COLO668 (cell line): ENCODE results near the gene PPP4R3A.
"Not testable (repeated sequence)": the region's sequence is repeated elsewhere in the genome, so short reads cannot be mapped to it uniquely, and the experiment has no call there.

Source experiments
- DNase-seq: peaks from one replicate; lab custom pipeline; 2025; ENCODE audit not compliant: unreplicated experiment; lab: John Stamatoyannopoulos, UW

PPP4R3A gene

DNA sequence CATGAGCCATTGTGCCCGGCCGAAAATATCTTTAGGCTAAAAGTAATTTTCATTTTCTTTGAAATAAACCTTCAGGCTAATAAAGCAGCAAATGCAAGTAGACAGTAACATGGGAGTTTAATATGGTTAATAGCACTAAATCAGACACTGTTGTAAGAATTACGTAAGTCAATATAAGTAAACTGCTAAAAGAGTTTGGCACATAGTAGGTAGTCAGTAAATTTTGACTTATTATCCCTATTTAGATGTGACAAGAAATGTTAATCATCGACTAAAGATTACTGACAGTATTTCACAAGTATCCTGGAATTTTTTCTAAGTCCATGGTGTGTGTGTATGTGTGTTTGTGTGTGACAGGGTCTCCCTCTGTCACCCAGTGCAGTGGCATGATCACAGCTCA is 3.9 kb downstream of the PPP4R3A start:
- no peak for DNase-seq

GRCh38 chr14:91503000-91503504 is 7.1 kb downstream of the PPP4R3A start:
- DNase-seq = no peak

DNA sequence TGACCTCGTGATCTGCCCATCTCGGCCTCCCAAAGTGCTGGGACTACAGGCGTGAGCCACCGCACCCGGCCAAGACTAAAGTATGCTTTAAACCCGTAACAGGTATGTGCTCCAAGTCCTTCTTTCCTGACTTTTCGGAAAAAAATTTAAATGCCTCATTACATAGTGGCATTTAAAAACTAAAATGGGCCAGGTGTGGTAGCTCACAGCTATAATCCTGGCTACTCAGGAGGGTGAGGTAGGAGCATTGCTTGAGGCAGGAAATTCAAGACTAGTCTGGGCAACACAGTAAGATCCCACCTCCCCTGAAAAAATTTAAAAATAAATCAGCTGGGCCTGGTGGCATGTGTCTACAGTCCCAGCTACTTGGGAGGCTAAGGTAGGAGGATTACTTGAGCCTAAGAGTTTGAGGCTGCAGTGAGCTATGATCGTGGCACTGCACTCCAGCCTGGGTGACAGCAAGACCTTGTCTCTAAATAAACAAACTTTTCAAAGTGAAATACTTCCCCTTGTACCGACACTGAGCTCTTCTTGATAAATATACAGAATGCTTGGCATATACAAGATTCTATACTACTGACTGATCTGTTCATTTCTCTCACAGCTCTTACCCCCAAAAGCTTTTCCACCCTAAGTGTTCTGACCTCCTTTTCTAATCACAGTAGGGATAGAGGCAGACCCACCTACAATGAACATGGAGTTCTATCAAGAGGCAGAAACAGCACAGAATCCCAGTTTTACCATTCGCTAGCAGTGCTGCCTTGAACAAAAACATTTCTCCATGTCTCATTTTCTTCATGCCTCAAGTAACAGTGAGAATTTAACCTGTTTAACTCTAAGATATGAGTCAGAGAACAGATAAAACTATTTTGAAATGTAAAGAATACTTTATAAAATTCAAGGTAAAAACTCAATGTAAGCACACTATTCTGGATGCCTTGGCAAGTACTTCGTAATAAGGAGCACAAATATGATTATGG is 7.9 kb downstream of the PPP4R3A start:
- no peak for DNase-seq

GRCh38 chr14:91501348-91501747 is 8.8 kb downstream of the PPP4R3A start:
- no peak for DNase-seq

DNA sequence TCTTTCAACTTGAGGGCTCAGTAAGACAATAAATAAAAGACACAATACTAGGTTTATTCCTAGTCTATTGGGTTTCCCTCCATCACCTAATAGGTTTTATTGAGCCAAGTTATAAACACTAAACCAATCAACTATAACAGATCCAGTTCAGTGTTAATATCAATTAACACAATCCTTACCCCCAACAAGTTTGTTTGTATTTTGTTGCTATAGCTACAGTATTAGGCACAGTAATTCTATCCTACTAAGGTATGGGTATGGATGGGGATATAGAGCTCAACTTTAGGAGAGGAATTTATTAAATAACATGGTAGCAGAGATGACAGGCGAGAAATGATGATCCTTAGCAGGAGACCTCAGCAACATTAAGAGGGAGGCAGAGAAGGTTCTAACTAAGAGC is 13.3 kb downstream of the PPP4R3A start:
- DNase-seq = no peak

DNA sequence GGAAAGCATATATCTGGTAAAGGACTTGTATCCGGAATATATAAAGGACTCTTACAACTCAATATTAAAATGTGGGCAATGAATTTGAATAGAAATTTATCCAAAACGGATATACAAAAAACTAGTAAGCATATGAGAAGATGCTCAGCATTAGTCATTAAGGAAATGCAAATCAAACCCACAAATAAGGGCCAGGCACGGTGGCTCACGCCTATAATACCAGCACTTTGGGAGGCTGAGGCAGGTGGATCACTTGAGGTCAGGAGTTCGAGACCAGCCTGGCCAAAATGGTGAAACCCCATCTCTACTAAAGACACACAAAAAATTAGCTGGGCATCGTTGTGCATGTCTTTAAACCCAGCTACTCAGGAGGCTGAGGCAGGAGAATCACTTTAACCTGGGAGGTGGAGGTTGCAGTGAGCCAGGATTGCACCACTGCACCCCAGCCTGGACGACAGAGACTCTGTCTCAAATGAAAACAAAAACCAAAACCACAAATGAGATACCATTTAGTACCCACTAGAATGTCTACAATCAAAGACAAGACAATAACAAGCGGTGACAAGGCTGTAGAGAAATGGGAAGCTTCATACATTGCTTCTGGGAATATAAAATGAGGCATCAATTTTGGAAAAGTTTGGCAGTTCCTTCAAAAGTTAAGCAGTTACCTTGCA is 15.6 kb downstream of the PPP4R3A start:
- DNase-seq = not testable (repeated sequence)

- DNase-seq = no peak
Observed at GRCh38 chr14:91493169-91493568, 16.9 kb downstream of the PPP4R3A start.

- DNase-seq = no peak
Observed at GRCh38 chr14:91484744-91485143, 25.4 kb downstream of the PPP4R3A start.

GRCh38 chr14:91484186-91484585 is 25.9 kb downstream of the PPP4R3A start:
- no peak for DNase-seq

GRCh38 chr14:91482263-91483013 is 27.7 kb downstream of the PPP4R3A start:
- DNase-seq = no peak

DNA sequence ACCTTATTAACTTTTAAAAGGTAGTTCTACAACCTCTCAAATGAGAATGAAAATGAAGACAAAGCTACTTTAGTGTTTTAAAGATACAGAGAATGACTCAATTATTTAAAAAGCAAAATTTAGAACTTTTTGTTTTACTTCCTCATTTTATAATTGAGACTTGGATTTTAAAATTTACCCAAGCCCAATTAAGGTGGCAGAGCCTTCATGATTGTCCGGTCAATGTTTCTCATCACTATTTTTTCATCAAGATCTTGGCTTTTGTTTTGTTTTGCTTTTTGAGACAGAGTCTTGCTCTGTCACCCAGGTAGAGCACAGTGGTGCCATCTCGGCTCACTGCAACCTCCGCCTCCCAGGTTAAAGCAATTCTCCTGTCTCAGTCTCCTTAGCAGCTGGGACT is 32.7 kb downstream of the PPP4R3A start:
- no peak for DNase-seq

DNA sequence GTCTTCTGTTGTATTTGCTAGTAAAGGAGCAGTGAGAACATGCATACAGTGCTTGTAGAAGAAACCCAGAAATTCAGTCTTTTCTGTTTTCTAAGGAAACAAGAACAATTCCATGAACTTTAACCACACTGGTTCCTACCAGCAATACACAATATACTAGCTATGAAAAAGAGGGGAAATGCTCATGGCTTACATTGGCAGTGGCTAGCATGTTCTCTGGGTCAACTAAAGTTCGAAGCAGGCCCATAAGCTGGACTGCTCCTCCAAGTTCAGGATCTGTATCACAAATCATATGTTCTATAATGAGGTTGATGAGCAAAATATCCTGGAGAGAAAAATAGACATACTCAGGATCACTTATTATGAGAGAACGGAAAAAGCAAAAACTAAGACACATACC is 37.1 kb downstream of the PPP4R3A start:
- no peak for DNase-seq

DNA sequence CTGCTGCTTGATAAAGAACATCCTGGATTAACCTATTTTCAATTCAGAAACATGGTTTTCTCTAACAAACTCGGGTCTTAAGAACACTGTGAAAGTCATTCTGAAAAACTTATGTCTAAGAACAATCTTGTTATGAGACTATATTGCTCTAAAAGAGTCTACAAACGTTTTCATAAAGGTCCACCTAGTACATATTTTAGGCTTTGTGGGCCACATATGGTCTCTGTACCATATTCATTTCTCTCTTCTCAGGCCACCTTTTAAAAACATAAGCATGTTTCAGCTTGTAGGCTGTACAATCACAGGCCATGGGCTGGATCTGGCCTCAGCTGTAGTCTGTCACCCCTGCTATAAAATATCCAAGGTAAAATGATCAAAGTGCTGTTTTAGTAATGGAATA is 39.9 kb downstream of the PPP4R3A start:
- no peak for DNase-seq

- DNase-seq = no peak
Observed at GRCh38 chr14:91466192-91466591, 43.9 kb downstream of the PPP4R3A start.

DNA sequence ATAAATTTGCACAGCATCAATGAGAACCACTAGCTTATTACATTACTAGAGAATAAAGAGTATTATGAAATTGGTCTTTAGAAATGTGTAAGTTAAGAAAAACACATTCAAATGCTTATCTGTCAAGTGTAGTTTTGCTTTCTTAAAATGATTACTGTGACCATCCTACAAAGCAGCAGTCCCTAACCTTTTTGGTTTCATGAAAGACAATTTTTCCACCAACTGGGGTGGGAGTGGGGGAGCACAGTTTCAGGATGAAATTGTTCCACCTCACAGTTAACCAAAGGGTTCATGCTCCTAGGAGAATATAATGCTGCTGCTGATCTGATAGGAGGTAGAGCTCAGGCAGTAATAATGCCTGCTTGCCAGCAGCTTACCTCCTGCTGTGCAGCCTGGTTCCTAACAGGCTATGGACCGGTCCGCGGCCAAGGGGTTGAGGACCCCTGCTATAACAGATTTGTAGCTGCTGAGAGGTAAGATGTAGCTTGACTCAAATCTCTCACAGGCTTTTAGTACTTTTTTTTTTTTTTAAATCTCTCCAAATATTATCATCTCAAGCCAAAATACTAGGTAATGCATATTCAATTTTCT is 45.4 kb downstream of the PPP4R3A start:
- DNase-seq = no peak

DNA sequence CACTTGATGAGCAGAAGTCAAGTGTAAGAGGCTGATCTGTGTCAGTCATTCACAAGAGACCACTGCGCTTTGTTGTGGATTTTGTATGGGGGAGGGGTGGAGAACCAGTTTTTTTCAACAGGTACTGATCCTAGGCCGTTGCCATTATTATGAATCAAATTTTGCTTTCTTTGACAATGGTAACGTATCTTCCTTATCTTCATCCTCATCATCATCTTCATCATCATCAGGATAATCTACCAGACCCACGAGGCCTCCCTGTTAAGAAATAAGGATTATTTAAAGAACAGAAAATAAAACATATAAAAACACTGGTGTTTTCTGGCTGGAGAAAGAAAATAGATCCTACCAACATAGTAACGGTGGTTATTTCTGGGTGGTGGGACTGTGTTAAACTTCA is 51.5 kb downstream of the PPP4R3A start:
- DNase-seq = no peak

- DNase-seq = no peak
Observed at GRCh38 chr14:91456283-91456682, 53.8 kb downstream of the PPP4R3A start.

DNA sequence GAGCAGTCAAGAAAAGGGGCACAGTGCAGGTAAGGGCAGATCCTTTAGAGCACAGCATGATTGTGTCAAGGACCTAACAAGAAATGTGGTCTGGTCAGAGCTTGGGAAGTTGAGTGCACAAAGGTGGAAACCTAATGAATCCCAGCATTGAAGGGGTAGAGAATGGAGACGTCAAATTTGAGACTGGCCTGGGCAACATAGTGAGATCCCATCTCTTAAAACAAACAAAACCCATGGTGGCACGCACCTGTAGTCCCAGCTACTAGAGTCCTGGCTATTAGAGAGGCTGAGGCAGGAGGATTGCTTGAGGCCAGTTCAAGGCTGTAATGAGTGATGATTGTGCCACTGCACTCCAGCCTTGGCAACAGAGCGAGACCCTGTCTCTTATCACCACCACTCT is 55.5 kb downstream of the PPP4R3A start:
- DNase-seq = no peak

- no peak for DNase-seq
Observed at GRCh38 chr14:91454155-91454554, 56.0 kb downstream of the PPP4R3A start.

- no peak for DNase-seq
Observed at GRCh38 chr14:91453744-91454143, 56.4 kb downstream of the PPP4R3A start.
